ENCODE data around the gene ARHGAP19.

ARHGAP19 gene

DNA sequence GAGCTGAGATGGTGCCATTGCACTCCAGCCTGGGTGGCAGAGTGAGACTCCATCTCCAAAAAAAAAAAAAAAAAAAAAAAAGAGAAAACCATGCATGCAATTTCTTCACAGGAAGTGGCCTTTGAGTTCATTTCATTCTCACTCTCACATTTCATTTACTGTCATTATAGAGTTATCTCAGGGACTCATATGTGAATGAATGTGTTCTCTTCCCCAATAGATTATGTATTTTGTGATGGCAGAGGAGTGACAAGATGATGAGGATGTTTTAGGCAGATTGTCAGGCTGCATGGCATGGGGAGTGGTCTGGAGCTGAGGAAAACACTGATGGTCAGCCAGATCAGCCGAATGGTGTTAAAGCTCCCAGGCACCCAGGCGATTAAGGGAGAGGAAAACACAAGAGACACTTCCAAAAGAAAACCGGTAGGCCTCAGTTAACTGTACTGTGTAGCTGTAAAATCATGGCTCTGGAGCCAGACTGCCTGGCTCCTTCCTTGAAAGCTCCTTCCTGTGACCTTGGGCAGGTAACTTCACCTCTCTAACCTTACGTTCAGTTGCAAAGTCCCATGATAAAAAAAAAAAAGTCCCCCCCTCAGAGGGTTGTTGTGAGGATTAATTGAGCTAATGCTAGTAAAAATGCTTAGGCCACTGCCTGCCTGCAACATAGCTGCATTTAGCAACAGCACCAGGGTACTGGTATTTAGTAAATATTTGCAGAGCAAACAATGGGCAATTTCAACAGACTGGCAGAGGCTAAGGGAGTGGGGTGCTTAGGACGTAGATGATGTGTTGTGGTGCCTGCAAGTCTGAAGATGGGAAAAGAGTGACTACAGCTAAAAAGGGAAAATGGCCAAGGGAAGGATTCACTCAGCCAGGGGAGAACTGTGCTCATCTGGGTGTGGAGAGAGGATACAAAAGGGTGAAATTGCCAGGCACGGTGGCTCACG is 35.2 kb upstream of the ARHGAP19 start:
- TF ChIP-seq, protein P1, sequence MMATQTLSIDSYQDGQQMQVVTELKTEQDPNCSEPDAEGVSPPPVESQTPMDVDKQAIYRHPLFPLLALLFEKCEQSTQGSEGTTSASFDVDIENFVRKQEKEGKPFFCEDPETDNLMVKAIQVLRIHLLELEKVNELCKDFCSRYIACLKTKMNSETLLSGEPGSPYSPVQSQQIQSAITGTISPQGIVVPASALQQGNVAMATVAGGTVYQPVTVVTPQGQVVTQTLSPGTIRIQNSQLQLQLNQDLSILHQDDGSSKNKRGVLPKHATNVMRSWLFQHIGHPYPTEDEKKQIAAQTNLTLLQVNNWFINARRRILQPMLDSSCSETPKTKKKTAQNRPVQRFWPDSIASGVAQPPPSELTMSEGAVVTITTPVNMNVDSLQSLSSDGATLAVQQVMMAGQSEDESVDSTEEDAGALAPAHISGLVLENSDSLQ (IDR thresholded peaks at IDR 0.05): no peak
- TF ChIP-seq CTBP1 (IDR thresholded peaks at IDR 0.05; ENCODE audit: borderline replicate concordance) (no peak), FOXM1 (IDR thresholded peaks at IDR 0.05; ENCODE audit: borderline replicate concordance) (no peak)
- ChIA-PET CTCF (interaction anchor here (0.6 to 1.1 kb wide), 3 partner anchors 49 to 255 kb away, joined by 3 to 6 read pairs (median 4); no protein-coding TSS in a partner anchor), POLR2A (interaction anchor here (2.7 kb wide), 1 partner anchor 36 kb away, joined by 9 read pairs; the partner anchor contains the start of gene ARHGAP19)
- DNase-seq (ENCODE audit: extremely low spot score): no peak

DNA sequence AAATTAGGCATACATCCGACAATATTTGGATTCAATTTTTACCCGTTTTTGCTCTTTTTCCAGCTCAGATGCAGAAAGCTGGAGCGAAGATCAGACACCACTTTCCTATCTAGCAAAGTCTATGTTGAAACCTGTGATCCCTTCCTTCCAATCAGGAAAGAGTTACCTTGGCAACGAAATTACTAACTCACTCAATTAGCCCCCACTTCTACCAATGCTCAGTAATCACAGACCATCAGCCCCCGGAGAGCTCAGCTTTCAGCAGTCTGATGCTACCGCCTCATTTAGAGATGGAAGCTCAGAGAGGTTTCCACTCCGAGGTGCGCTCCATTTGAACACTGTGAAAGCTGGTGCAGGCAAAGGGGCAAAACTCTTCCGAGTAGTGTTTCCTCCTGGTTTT is 33.3 kb upstream of the ARHGAP19 start:
- no peak for DNase-seq (ENCODE audit: extremely low spot score)
- POLR2A ChIA-PET: interaction anchor here (1.3 to 1.4 kb wide), 2 partner anchors 8 to 34 kb away, joined by 3 to 4 read pairs; partner anchors contain the start of gene ARHGAP19
- CTCF ChIA-PET: no interaction called here
- TF ChIP-seq SUZ12 (IDR thresholded peaks at IDR 0.05) (no peak), FOXA1 (IDR thresholded peaks at IDR 0.05) (no peak), TARDBP (IDR thresholded peaks at IDR 0.05) (no peak), BHLHE40 (IDR thresholded peaks at IDR 0.05; ENCODE audit: borderline replicate concordance) (no peak), FOXK2 (IDR thresholded peaks at IDR 0.05) (no peak), FOXM1 (IDR thresholded peaks at IDR 0.05; ENCODE audit: borderline replicate concordance) (no peak), NFRKB (IDR thresholded peaks at IDR 0.05) (no peak), L3MBTL2 (conservative IDR thresholded peaks at IDR 0.05) (no peak), LEF1 (IDR thresholded peaks at IDR 0.05; ENCODE audit: borderline replicate concordance) (no peak), SP1 (IDR thresholded peaks at IDR 0.05) (no peak), ZNF384 (IDR thresholded peaks at IDR 0.05) (no peak)
- TF ChIP-seq, protein P1 (IDR thresholded peaks at IDR 0.05): no peak

DNA sequence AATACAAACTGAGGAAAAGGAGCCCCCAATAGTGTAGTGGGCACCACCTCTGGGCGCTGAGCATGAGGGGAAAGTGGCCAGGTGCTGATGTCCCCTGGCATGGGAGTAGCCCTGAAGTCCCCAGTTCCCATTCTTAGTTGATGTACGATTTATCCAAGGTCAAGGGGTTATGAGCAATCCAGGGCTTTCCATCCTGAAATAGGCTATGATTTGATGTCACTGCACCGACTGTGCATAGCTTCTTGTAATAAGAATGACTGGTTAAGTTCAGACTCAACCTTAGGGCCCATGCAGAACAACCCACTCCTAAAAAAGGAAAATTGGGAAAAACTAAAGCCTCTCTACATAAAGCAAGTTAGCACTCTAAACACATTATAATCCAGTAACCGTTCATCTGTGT is 31.1 kb upstream of the ARHGAP19 start:
- DNase-seq (ENCODE audit: extremely low spot score): no peak
- POLR2A ChIA-PET: interaction anchor here (1.1 kb wide), 1 partner anchor 10 kb away, joined by 3 read pairs; no protein-coding TSS in a partner anchor
- TF ChIP-seq ELF4 (IDR thresholded peaks at IDR 0.05) (no peak), LEF1 (IDR thresholded peaks at IDR 0.05; ENCODE audit: borderline replicate concordance) (no peak)
- CTCF ChIA-PET: no interaction called here

DNA sequence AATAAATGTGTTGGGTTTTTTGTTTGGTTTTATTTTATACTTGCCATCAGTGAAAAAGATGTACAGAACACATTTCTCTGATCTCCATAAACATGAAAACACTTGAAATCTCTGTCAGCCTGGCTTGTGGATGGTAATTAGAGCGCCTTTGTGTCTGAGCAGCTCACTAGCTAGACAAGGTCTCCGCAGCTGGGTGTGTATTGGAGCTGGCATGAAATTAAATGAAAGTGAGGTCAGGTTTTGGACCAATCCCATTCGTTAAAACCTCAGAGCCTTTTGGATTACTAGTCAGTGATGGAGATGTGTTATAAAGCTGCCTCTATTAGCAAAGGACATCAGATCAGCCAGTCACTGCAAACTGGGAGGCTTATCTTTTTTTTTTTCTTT is 29.4 kb upstream of the ARHGAP19 start:
- ChIA-PET POLR2A (interaction anchor here (1.2 to 1.6 kb wide), 2 partner anchors 10 to 11 kb away, joined by 4 to 5 read pairs; no protein-coding TSS in a partner anchor), CTCF (interaction anchor here (0.7 to 1.1 kb wide), 4 partner anchors 12 to 1305 kb away, joined by 3 to 5 read pairs (median 4); no protein-coding TSS in a partner anchor)
- no peak for DNase-seq (ENCODE audit: extremely low spot score)
- no peak for TF ChIP-seq SUZ12 (IDR thresholded peaks at IDR 0.05)
- no peak for TF ChIP-seq ELF4 (IDR thresholded peaks at IDR 0.05)
- TF ChIP-seq ARNT (IDR thresholded peaks at IDR 0.05): no peak
- TF ChIP-seq SP1 (IDR thresholded peaks at IDR 0.05): no peak

DNA sequence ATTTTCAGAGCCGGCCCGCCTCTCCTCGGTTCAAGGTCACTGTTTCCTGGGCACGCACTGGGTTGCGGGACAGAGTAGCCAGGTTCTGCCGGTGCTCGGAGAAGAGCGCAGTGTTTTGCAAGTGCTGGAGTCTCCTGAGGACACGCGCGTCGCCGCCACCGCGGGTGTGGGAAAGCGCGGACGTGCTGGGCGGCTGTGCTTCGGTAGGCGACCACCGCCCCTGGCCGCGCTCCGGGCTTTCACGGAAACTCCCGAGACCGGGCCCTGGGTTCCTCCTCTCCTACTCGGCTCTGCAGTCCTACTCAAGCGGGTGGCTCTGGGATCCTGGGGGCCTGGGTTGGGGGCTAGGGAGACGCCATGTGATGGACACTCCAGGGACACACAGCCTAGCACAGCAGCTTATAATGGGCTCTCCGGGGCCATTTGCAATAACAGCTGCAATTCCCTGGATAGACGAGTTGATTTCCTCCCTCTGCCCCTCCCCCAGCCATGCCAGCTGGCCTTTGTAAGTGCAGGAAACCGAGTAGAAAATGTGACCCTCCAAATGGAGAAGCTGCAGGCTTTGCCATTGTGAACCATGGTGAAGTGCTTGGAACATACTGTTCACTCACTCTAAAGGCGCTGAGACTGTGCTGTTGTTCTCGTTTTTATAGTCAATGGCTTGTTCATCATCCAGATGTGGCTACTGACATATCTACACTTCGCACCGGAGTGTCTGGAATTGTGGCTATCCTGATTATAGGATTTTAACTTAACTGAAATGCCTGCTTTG is 28.8 kb upstream of the ARHGAP19 start:
- TF ChIP-seq LEF1 (IDR thresholded peaks at IDR 0.05; ENCODE audit: borderline replicate concordance): no peak
- TF ChIP-seq, protein P1 (IDR thresholded peaks at IDR 0.05): no peak
- no peak for TF ChIP-seq ELF4 (IDR thresholded peaks at IDR 0.05)
- no peak for TF ChIP-seq ARNT (IDR thresholded peaks at IDR 0.05)
- no peak for TF ChIP-seq FOXM1 (IDR thresholded peaks at IDR 0.05; ENCODE audit: borderline replicate concordance)
- no peak for TF ChIP-seq NFRKB (IDR thresholded peaks at IDR 0.05)
- TF ChIP-seq FOXK2 (IDR thresholded peaks at IDR 0.05): no peak
- TF ChIP-seq SP1 (IDR thresholded peaks at IDR 0.05): no peak
- TF ChIP-seq BHLHE40 (IDR thresholded peaks at IDR 0.05; ENCODE audit: borderline replicate concordance): no peak
- DNase-seq (ENCODE audit: extremely low spot score): no peak
- CTCF ChIA-PET: interaction anchor here (0.8 kb wide), 1 partner anchor 1304 kb away, joined by 5 read pairs; no protein-coding TSS in a partner anchor
- POLR2A ChIA-PET: interaction anchor here (1.2 to 1.6 kb wide), 2 partner anchors 10 to 12 kb away, joined by 4 to 5 read pairs; no protein-coding TSS in a partner anchor

DNA sequence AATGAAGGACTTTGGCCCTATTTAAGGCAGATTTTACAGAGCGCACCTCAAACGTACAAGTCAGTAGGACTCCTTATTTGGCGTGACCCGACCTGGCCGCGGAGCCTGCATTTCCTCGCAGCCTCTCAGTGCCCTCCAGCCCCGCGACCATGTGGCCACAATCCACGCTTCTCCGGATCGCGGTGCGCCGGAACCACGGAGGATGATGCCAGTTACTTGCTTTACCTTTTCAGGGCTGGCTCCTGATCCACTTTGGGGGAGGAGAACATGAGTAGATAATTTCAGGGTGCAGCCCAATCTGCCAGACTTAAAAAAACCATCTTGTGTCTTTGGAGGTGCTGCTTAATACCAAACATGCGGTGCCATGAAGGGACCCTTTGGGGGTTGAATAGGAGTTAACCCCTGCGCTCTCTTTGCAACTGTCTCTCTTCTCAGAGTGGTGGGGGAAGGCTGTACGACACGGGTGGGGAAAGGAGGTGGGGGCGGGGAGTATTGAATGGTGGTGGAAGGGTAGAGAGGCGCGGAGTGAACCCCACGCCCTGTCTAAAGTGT is 28.1 kb upstream of the ARHGAP19 start:
- no peak for DNase-seq (ENCODE audit: extremely low spot score)
- CTCF ChIA-PET: no interaction called here
- TF ChIP-seq FOXK2 (IDR thresholded peaks at IDR 0.05) (no peak), HDGF (IDR thresholded peaks at IDR 0.05; ENCODE audit: borderline replicate concordance) (no peak), NFRKB (IDR thresholded peaks at IDR 0.05) (no peak), ARNT (IDR thresholded peaks at IDR 0.05) (no peak), FOXA1 (IDR thresholded peaks at IDR 0.05) (no peak), SP1 (IDR thresholded peaks at IDR 0.05) (no peak), SUZ12 (IDR thresholded peaks at IDR 0.05) (no peak), CTBP1 (IDR thresholded peaks at IDR 0.05; ENCODE audit: borderline replicate concordance) (no peak), LEF1 (IDR thresholded peaks at IDR 0.05; ENCODE audit: borderline replicate concordance) (no peak), BHLHE40 (IDR thresholded peaks at IDR 0.05; ENCODE audit: borderline replicate concordance) (no peak), TARDBP (IDR thresholded peaks at IDR 0.05) (no peak), FOXM1 (IDR thresholded peaks at IDR 0.05; ENCODE audit: borderline replicate concordance) (no peak), ZNF384 (IDR thresholded peaks at IDR 0.05) (no peak)
- TF ChIP-seq, protein P1 (IDR thresholded peaks at IDR 0.05): no peak
- POLR2A ChIA-PET: interaction anchor here (2.3 to 3.5 kb wide), 2 partner anchors 11 to 29 kb away, joined by 20 to 22 read pairs; partner anchors contain the start of gene ARHGAP19
